HG03439 (cell line): ENCODE measurements around the gene SPAST.
"Not testable (repeated sequence)": the region's sequence is repeated elsewhere in the genome, so short reads cannot be mapped to it uniquely, and the experiment has no call there.

ENCODE experiments used
- ATAC-seq: cut with Tn5 transposase; IDR thresholded peaks from one replicate; pipeline ENCODE4 v1.9.1; 2021; ENCODE audit warnings: mild to moderate bottlenecking, moderate library complexity; ENCODE audit not compliant: unreplicated experiment

SPAST gene, protein sequence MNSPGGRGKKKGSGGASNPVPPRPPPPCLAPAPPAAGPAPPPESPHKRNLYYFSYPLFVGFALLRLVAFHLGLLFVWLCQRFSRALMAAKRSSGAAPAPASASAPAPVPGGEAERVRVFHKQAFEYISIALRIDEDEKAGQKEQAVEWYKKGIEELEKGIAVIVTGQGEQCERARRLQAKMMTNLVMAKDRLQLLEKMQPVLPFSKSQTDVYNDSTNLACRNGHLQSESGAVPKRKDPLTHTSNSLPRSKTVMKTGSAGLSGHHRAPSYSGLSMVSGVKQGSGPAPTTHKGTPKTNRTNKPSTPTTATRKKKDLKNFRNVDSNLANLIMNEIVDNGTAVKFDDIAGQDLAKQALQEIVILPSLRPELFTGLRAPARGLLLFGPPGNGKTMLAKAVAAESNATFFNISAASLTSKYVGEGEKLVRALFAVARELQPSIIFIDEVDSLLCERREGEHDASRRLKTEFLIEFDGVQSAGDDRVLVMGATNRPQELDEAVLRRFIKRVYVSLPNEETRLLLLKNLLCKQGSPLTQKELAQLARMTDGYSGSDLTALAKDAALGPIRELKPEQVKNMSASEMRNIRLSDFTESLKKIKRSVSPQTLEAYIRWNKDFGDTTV

GRCh38 chr2:32063310-32064020, at the start of gene SPAST:
Gene SPAST, plus strand, starts transcription at chr2:32063556. Its CDS starts 276 bp downstream, at chr2:32063832.
- ATAC-seq: peak; percentile 97

DNA sequence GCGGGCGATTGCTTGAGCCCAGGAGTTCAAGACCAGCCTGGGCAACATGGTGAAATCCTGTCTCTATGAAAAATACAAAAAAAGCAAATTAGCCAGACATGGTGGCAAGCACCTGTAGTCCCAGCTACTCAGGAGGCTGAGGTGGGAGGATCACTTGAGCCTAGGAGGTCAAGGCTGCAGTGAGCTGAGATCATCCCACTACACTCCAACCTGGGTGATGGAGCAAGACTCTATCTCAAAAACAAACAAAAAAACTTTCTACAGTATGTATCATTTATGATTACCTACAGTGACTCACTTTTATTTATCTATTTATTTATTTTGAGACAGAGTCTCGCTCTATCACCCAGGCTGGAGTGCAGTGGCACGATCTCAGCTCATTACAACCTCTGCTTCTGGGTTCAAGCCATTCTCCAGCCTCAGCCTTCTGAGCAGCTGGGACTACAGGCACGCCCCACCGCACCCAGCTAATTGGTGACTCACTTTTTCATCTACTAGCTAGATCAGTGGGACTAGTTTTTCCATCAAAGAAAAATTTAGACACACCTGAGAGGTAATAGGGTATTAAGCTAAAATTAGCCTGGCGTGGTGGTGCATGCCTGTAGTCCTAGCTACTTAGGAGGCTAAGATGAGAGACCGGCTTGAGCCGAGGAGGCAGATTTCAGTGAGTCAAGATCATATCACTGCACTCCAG, 44.4 kb upstream of the SPAST start:
- not testable (repeated sequence) for ATAC-seq

DNA sequence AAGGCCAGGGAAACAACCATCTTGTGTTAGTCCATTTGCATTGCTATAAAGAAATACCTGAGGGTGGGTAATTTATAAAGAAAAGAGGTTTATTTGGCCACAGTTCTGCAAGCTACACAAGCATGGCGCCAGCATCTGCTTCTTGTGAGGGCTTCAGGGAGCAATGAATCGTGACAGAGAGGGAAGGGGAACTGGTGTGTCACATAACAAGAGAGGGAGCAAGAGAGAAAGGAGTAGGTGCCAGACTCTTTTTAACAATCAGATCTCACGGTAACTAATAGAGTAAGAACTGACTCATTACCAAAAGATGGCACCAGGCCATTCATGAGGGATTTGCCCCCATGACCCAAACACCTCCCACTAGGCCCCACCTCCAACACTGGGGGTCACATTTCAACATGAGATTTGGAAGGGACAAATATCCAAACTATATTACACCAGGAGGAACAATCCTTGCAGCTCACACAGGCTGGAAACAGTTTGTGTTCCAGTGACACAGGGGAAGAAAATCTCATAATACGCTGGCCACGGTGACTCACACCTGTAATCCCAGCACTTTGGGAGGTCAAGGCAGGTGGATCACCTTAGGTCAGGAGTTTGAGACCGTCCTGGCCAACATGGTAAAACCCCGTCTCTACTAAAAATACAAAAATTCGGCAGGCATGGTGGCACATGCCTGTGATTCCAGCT, 29.0 kb upstream of the SPAST start:
- not testable (repeated sequence) for ATAC-seq

GRCh38 chr2:32039447-32040219, 23.7 kb upstream of the SPAST start, which contains the start of gene DPY30:
Gene DPY30, minus strand, starts transcription at chr2:32039805. Its CDS starts 349 bp downstream, at chr2:32039456.
- peak; percentile 87 for ATAC-seq

GRCh38 chr2:32043561-32043960, 19.8 kb upstream of the SPAST start:
- ATAC-seq: no peak

DNA sequence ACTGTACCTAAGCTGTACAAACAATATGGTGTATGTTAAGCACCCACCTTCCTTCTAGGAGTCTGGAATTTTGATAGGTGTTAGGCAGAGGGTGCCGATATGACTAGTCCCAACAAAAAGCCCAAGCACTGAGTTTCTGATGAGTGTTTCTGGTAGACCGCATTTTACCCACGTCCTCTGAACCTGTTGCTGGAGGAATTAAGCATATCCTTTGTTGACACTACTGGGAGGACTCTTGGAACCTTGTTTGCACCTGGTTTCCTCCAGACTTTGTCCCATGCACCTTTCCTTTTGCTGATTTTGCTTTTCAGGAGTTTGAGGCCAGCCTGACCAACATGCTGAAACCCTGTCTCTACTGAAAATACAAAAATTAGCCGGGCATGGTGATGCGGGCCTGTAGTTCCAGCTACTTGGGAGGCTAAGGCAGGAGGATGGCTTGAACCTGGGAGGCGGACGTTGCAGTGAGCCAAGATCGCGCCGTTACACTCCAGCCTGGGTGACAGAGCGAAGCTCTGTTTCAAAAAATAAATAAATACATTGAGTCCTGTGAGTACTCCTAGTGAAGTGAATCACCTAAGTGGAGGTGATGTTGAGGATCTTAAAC, 11.4 kb upstream of the SPAST start:
- ATAC-seq: no peak

DNA sequence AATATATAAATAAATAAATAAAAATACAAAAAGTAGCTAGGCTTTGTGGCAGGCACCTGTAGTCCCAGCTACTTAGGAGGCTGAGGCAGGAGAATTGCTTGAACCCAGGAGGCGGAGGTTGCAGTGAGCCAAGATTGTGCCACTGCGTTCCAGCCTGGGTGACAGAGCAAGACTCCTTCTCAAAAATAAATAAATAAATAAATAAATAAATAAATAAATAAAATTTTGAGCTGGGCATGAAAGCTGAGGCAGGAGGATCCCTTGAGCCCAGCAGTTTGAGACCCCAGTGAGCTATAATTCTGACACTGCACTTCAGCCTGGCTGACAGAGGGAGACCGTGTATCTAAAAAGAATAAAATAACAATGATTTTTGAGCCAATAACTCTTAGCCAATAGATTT, 8.8 kb upstream of the SPAST start:
- ATAC-seq: not testable (repeated sequence)

DNA sequence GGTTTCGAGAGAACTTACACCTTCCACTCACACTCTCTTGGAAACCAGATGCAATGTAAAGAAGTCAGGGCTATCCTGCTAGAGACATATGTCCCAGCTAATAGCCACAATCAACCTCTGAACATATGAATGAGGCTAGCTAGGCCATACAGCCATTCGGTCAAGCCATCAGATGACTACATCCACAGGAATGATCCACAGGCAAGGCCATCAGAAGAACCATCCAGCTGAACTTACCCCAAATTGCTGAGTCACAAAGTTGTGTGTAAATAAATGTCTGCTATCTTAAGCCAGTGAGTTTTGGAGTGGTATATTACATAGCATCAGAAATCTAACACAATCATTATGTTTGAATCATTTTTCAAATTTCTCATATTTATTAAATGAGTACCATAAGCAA, 5.2 kb upstream of the SPAST start:
- ATAC-seq: no peak

DNA sequence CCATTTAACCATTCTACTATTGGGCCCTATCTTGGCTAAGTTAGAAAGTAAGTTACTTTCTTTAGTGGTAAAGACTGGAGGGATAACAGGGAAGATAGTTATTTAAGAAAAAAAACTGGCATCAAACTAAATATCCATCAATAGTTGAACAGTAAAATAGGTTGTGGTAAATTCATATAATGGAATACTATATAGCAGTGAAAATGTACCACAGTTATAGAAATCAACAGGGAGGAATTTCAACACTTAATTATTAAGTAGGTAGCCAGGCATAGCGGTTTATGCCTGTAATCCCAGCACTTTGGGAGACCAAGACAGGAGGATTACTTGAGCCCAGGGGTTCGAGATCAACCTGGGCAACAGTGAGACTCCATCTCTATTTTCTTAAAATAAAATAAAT, 3.1 kb upstream of the SPAST start:
- ATAC-seq: no peak

GRCh38 chr2:32061430-32061829, 1.9 kb upstream of the SPAST start:
- ATAC-seq: no peak

- no peak for ATAC-seq
Measured at GRCh38 chr2:32061973-32062861, 1.1 kb upstream of the SPAST start.

DNA sequence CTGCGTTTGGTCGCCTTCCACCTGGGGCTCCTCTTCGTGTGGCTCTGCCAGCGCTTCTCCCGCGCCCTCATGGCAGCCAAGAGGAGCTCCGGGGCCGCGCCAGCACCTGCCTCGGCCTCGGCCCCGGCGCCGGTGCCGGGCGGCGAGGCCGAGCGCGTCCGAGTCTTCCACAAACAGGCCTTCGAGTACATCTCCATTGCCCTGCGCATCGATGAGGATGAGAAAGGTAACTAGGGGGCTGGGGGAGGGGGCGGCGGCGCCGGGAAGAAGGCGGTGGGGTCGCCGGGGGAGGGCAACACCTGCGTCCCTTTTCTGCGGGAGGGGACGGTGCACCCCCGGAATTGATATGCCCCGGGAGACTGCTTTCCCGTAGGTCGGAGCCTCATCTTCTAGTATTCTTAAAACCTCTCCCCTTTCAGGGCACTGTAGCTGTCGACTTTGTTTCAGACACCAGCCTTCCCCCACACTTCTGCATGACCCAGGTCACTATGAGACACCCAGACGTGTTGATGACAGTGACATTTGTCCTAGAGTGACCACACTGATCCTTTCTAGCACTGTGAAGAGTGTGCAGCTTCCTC, 755 bp downstream of the SPAST start:
- ATAC-seq: peak; percentile 6

- ATAC-seq: no peak
Measured at GRCh38 chr2:32064713-32065112, 1.4 kb downstream of the SPAST start.

GRCh38 chr2:32067549-32067948, 4.2 kb downstream of the SPAST start:
- no peak for ATAC-seq

DNA sequence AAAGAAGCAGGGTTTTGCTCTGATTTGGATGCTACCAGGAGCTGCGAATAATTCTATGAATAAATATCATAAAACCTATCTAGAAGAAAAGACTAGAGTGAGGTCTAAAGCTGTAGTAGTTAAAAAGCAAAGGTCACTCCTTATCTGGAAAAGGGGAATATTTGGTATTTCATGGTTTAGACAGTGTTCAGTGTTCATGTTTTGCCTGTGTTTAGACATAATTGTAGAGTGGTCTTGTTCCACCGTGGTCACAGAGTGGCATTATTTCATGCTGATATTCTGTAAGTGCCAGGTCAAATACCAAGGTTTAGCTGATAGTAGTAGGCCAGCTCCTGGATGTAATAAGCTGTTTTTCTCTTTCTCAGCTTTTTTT, 10.8 kb downstream of the SPAST start:
- no peak for ATAC-seq

- ATAC-seq: no peak
Measured at GRCh38 chr2:32095671-32096070, 32.3 kb downstream of the SPAST start.

DNA sequence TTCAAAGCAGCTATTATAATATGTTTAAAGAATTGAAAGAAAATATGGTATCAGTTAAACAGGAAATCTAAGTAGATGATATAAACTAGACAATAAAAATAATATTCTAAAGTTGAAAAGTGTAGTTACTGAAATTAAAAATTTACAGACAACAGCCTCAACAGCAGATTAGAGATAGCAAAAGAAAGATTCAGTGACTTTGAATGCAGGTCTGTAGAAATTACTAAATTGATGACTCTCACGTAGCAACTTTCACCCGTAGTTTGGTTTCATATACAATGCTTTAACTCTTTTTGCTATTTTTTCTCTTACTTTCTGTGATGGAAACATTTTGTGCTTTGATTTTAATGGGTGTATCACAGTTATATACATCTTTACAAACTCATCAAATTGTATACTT, 44.8 kb downstream of the SPAST start:
- ATAC-seq: no peak

GRCh38 chr2:32118055-32118454, 54.7 kb downstream of the SPAST start:
- ATAC-seq: no peak
